HFF-Myc (cell line): ENCODE results near the gene FRK.
"Not testable (repeated sequence)": the region's sequence is repeated elsewhere in the genome, so short reads cannot be mapped to it uniquely, and the experiment has no call there.

Experiments
- DNase-seq: peaks from one replicate; pipeline ENCODE4 v3.0.0-alpha.2; 2011; ENCODE audit warnings: low read depth; ENCODE audit errors: extremely low read depth
- H3K4me3 ChIP-seq: replicated peaks from 2 replicates; pipeline ENCODE4 v1.5.1; 2011; ENCODE audit warnings: low read depth, mild to moderate bottlenecking, control low read depth, low read length
- CTCF ChIP-seq: IDR thresholded peaks from 2 replicates; pipeline ENCODE4 v1.5.1; 2012; ENCODE audit warnings: mild to moderate bottlenecking, low read depth, low read length, control low read depth; ENCODE audit errors: missing control alignments

Gene FRK

GRCh38 chr6:116051244-116051643 is 9.4 kb downstream of the FRK start:
- H3K4me3 ChIP-seq, result no peak overlapping the region
- DNase-seq, result no peak
- no peak for TF ChIP-seq CTCF

GRCh38 chr6:116050737-116051136 is 10.0 kb downstream of the FRK start:
- TF ChIP-seq CTCF, result no peak
- no peak overlapping the region for H3K4me3 ChIP-seq
- DNase-seq, result no peak

GRCh38 chr6:116049321-116049720 is 11.4 kb downstream of the FRK start:
- DNase-seq, result no peak
- TF ChIP-seq CTCF, result no peak
- no peak overlapping the region for H3K4me3 ChIP-seq

- DNase-seq, result no peak
These were observed 13.3 kb downstream of the FRK start for GRCh38 chr6:116047173-116047933.

GRCh38 chr6:116046737-116047136 is 14.0 kb downstream of the FRK start:
- no peak for DNase-seq
- H3K4me3 ChIP-seq, result no peak overlapping the region
- no peak for TF ChIP-seq CTCF

More at GRCh38 chr6:116047173-116047933, 13.3 kb downstream of the FRK start:
- no peak overlapping the region for H3K4me3 ChIP-seq
- TF ChIP-seq CTCF, result no peak

GRCh38 chr6:116046272-116046671 is 14.4 kb downstream of the FRK start:
- not testable (repeated sequence) for DNase-seq, H3K4me3 ChIP-seq

- no peak for DNase-seq
- no peak for TF ChIP-seq CTCF
- no peak overlapping the region for H3K4me3 ChIP-seq
These were observed 18.8 kb downstream of the FRK start for GRCh38 chr6:116041934-116042333.
